HG02571 (cell line): ENCODE data around the gene CISTR.
"Not testable (repeated sequence)": the region's sequence is repeated elsewhere in the genome, so short reads cannot be mapped to it uniquely, and the experiment has no call there.

Source experiments
- ATAC-seq: cut with Tn5 transposase; IDR thresholded peaks from one replicate; pipeline ENCODE4 v1.9.1; 2021; ENCODE audit warnings: mild to moderate bottlenecking, moderate library complexity; ENCODE audit not compliant: unreplicated experiment

Gene CISTR

GRCh38 chr12:53751336-53752191 is at the start of gene CISTR:
CISTR (minus strand) TSS chr12:53751979.
- ATAC-seq = peak; percentile 47

GRCh38 chr12:53798575-53798974 is 46.8 kb upstream of the CISTR start:
- ATAC-seq = no peak

GRCh38 chr12:53795927-53796326 is 44.1 kb upstream of the CISTR start:
- no peak for ATAC-seq

GRCh38 chr12:53793221-53793620 is 41.4 kb upstream of the CISTR start:
- no peak for ATAC-seq

- ATAC-seq = no peak
Observed at GRCh38 chr12:53791735-53792326, 40.1 kb upstream of the CISTR start.

- ATAC-seq = no peak
Observed at GRCh38 chr12:53789570-53789969, 37.8 kb upstream of the CISTR start.

GRCh38 chr12:53788892-53789291 is 37.1 kb upstream of the CISTR start:
- ATAC-seq = no peak

GRCh38 chr12:53786411-53786810 is 34.6 kb upstream of the CISTR start:
- ATAC-seq = no peak

- no peak for ATAC-seq
Observed at GRCh38 chr12:53785161-53785560, 33.4 kb upstream of the CISTR start.

GRCh38 chr12:53782093-53782703 is 30.4 kb upstream of the CISTR start:
- no peak for ATAC-seq

GRCh38 chr12:53781228-53781801 is 29.5 kb upstream of the CISTR start:
- ATAC-seq = no peak

GRCh38 chr12:53780323-53780722 is 28.5 kb upstream of the CISTR start:
- ATAC-seq = no peak

- ATAC-seq = not testable (repeated sequence)
Observed at GRCh38 chr12:53779679-53780078, 27.9 kb upstream of the CISTR start.

- ATAC-seq = no peak
Observed at GRCh38 chr12:53777936-53778644, 26.3 kb upstream of the CISTR start.

GRCh38 chr12:53777412-53777811 is 25.6 kb upstream of the CISTR start:
- ATAC-seq = no peak

- ATAC-seq = no peak
Observed at GRCh38 chr12:53776872-53777271, 25.1 kb upstream of the CISTR start.

GRCh38 chr12:53775478-53776145 is 23.8 kb upstream of the CISTR start:
- ATAC-seq = no peak

- no peak for ATAC-seq
Observed at GRCh38 chr12:53770281-53770680, 18.5 kb upstream of the CISTR start.

GRCh38 chr12:53768976-53769375 is 17.2 kb upstream of the CISTR start:
- no peak for ATAC-seq

GRCh38 chr12:53766881-53767280 is 15.1 kb upstream of the CISTR start:
- no peak for ATAC-seq
